ENCODE measurements around the gene RUVBL1.

DNA sequence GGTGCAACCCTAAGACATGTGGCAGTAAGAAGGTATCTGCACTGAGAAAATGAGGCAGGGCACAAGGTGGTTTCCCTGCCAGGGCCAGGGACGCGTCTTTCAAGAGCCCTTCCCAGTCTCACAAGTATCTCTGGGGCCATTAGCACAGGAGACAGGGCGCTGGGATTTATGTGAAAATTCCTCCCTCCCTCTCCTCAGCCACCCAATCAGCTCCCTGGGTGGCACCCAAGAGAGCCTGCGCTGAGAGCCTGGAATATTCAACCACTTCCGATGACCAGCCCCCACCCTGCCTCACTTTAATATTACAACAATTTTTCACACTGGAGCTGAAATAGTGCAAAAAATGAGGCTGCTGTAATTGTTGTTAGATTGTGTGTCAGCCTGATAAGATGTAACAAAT lies 45.3 kb downstream of the RUVBL1 start:
- no peak for TF ChIP-seq SIN3A (IDR thresholded peaks at IDR 0.05; ENCODE audit: borderline replicate concordance, insufficient read depth, low read length)
- no peak for TF ChIP-seq POLR2AphosphoS5 (IDR thresholded peaks at IDR 0.05; ENCODE audit: low read depth, low read length)
- TF ChIP-seq, protein P1, sequence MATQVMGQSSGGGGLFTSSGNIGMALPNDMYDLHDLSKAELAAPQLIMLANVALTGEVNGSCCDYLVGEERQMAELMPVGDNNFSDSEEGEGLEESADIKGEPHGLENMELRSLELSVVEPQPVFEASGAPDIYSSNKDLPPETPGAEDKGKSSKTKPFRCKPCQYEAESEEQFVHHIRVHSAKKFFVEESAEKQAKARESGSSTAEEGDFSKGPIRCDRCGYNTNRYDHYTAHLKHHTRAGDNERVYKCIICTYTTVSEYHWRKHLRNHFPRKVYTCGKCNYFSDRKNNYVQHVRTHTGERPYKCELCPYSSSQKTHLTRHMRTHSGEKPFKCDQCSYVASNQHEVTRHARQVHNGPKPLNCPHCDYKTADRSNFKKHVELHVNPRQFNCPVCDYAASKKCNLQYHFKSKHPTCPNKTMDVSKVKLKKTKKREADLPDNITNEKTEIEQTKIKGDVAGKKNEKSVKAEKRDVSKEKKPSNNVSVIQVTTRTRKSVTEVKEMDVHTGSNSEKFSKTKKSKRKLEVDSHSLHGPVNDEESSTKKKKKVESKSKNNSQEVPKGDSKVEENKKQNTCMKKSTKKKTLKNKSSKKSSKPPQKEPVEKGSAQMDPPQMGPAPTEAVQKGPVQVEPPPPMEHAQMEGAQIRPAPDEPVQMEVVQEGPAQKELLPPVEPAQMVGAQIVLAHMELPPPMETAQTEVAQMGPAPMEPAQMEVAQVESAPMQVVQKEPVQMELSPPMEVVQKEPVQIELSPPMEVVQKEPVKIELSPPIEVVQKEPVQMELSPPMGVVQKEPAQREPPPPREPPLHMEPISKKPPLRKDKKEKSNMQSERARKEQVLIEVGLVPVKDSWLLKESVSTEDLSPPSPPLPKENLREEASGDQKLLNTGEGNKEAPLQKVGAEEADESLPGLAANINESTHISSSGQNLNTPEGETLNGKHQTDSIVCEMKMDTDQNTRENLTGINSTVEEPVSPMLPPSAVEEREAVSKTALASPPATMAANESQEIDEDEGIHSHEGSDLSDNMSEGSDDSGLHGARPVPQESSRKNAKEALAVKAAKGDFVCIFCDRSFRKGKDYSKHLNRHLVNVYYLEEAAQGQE (IDR thresholded peaks at IDR 0.05; ENCODE audit: insufficient read depth in 1 of 2, low read depth in 2 of 2, low read length in 2 of 2): no peak

Measured in PFSK-1 (cell line).